Measurements from ENCODE around the gene FOXR2. TPM values are rescaled to one million over a fixed set of nuclear protein-coding genes. Genes with fewer than 3 reads are reported as not detected.

FOXR2 gene
- polyA plus RNA-seq, 1 of the 3 experiments (the other 2 are of a cell fraction): 3.4 TPM

DNA sequence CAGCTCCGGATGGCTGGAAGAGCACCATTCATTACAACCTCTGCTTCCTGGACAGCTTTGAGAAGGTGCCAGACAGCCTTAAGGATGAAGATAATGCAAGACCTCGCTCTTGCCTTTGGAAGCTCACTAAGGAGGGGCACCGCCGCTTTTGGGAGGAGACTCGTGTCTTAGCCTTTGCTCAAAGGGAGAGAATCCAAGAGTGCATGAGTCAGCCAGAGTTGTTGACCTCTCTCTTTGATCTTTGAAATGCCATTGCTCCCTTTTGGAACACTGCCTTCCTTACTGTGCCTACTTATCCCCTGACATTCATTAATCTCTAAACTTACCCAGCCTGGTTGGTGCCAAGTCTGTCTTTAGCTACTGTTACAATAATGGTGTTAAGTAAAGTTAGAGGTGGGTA is 1.2 kb downstream of the FOXR2 start:
- H3K79me2 ChIP-seq (ENCODE audit: insufficient read depth): no peaks in the 10 kb centered on the region
- H3K27ac ChIP-seq (ENCODE audit: low read depth in 2 of 2, low read length in 1 of 2): no peak overlapping the region
- H3K4me1 ChIP-seq (ENCODE audit: control insufficient read depth in 1 of 2, insufficient read depth in 2 of 2, low read depth in 1 of 2, low read length in 1 of 2): no peaks in the 10 kb centered on the region
- no peak overlapping the region for H3K9ac ChIP-seq
- ChIA-PET POLR2A (no interaction called here), CTCF (no interaction called here)
- no peaks in the 10 kb centered on the region for H3F3A ChIP-seq (replicated peaks; ENCODE audit: insufficient read depth)
- H3K4me3 ChIP-seq (ENCODE audit: low read depth in 2 of 2, low read length in 1 of 2): no peak overlapping the region
- TF ChIP-seq ELF1 (IDR thresholded peaks at IDR 0.05) (no peak), YY1 (IDR thresholded peaks at IDR 0.05; ENCODE audit: low read depth) (no peak), RAD21 (IDR thresholded peaks at IDR 0.05; ENCODE audit: low read length) (no peak), RCOR1 (IDR thresholded peaks at IDR 0.05; ENCODE audit: low read length) (no peak), JUND (IDR thresholded peaks at IDR 0.05) (no peak), NFIC (IDR thresholded peaks at IDR 0.05; ENCODE audit: borderline replicate concordance) (no peak), MEF2A (IDR thresholded peaks at IDR 0.05; ENCODE audit: borderline replicate concordance, low read depth) (no peak)
- TF ChIP-seq, protein P1, sequence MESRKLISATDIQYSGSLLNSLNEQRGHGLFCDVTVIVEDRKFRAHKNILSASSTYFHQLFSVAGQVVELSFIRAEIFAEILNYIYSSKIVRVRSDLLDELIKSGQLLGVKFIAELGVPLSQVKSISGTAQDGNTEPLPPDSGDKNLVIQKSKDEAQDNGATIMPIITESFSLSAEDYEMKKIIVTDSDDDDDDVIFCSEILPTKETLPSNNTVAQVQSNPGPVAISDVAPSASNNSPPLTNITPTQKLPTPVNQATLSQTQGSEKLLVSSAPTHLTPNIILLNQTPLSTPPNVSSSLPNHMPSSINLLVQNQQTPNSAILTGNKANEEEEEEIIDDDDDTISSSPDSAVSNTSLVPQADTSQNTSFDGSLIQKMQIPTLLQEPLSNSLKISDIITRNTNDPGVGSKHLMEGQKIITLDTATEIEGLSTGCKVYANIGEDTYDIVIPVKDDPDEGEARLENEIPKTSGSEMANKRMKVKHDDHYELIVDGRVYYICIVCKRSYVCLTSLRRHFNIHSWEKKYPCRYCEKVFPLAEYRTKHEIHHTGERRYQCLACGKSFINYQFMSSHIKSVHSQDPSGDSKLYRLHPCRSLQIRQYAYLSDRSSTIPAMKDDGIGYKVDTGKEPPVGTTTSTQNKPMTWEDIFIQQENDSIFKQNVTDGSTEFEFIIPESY (IDR thresholded peaks at IDR 0.05; ENCODE audit: borderline replicate concordance, low read depth): no peak
- TF ChIP-seq, protein P2, sequence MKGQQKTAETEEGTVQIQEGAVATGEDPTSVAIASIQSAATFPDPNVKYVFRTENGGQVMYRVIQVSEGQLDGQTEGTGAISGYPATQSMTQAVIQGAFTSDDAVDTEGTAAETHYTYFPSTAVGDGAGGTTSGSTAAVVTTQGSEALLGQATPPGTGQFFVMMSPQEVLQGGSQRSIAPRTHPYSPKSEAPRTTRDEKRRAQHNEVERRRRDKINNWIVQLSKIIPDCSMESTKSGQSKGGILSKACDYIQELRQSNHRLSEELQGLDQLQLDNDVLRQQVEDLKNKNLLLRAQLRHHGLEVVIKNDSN (IDR thresholded peaks at IDR 0.05; ENCODE audit: borderline replicate concordance, low read depth): no peak
- no peaks in the 10 kb centered on the region for H3K9me3 ChIP-seq
- 40% methylated on average over 5 of the region's 5 CpGs for WGBS (ENCODE audit: low lambda C conversion rate)
- H2AFZ ChIP-seq (ENCODE audit: low read depth): no peak overlapping the region
- H4K20me1 ChIP-seq (ENCODE audit: insufficient read depth): no peaks in the 10 kb centered on the region
- DNase-seq: no peak
- H3K4me2 ChIP-seq: no peak overlapping the region
- H3K9me2 ChIP-seq: no peaks in the 10 kb centered on the region
- H3K36me3 ChIP-seq (replicated peaks in 1 of 2; ENCODE audit: control insufficient read depth in 1 of 2, insufficient read depth in 2 of 2, low read length in 1 of 2): no peaks in the 10 kb centered on the region
- no peaks in the 10 kb centered on the region for H3K27me3 ChIP-seq (ENCODE audit: insufficient read depth)

DNA sequence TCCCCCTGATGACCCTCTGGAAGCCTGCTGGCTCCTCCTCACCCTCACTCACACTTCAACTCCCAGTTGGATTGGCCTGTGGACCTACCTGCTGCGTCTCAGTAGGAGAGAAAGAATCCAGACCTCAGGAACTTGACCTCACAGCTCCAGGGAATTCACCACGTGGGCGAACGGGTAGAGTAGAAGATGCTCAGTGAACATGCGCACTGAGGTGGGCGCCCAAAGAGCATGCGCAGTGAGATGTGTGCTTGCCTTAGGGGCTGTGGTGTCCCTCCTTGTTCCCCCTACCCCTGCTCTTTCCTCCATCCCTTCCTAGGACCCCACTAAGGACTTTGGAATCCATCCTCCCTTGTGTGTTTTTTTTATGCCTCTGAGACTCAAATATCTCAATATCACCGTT is 12.9 kb downstream of the FOXR2 start:
- POLR2A ChIA-PET: no interaction called here
- CTCF ChIA-PET: interaction anchor here (0.7 kb wide), 1 partner anchor 11 kb away, joined by 3 read pairs; no protein-coding TSS in a partner anchor
- TF ChIP-seq RFX5 (IDR thresholded peaks at IDR 0.05; ENCODE audit: low read length): no peak
- no peak for TF ChIP-seq MXI1 (IDR thresholded peaks at IDR 0.05; ENCODE audit: low read depth, low read length)
- TF ChIP-seq SIN3A (IDR thresholded peaks at IDR 0.05; ENCODE audit: borderline replicate concordance, low read depth, low read length): no peak
- TF ChIP-seq TAF1 (IDR thresholded peaks at IDR 0.05; ENCODE audit: borderline replicate concordance, low read depth, low read length): no peak
- TF ChIP-seq CHD2 (IDR thresholded peaks at IDR 0.05; ENCODE audit: low read length, partially characterized antibody): no peak
- TF ChIP-seq FOSL2 (IDR thresholded peaks at IDR 0.05; ENCODE audit: borderline replicate concordance, low read depth): no peak
- no peak for DNase-seq
- no peak overlapping the region for H2AFZ ChIP-seq (ENCODE audit: low read depth)
- no peak overlapping the region for H3K4me3 ChIP-seq (ENCODE audit: low read depth in 2 of 2, low read length in 1 of 2)
- 27% methylated on average over 2 of the region's 8 CpGs for WGBS (ENCODE audit: low lambda C conversion rate)
- no peaks in the 10 kb centered on the region for H3K9me2 ChIP-seq
- H3K9me3 ChIP-seq: no peaks in the 10 kb centered on the region
- H3K27me3 ChIP-seq (ENCODE audit: insufficient read depth): no peaks in the 10 kb centered on the region
- no peaks in the 10 kb centered on the region for H4K20me1 ChIP-seq (ENCODE audit: insufficient read depth)
- no peak overlapping the region for H3K27ac ChIP-seq (ENCODE audit: low read depth in 2 of 2, low read length in 1 of 2)
- no peaks in the 10 kb centered on the region for H3K4me1 ChIP-seq (ENCODE audit: control insufficient read depth in 1 of 2, insufficient read depth in 2 of 2, low read depth in 1 of 2, low read length in 1 of 2)
- H3K9ac ChIP-seq: no peak overlapping the region
- no peak overlapping the region for H3K4me2 ChIP-seq
- no peaks in the 10 kb centered on the region for H3F3A ChIP-seq (replicated peaks; ENCODE audit: insufficient read depth)
- no peaks in the 10 kb centered on the region for H3K79me2 ChIP-seq (ENCODE audit: insufficient read depth)
- no peaks in the 10 kb centered on the region for H3K36me3 ChIP-seq (replicated peaks in 1 of 2; ENCODE audit: control insufficient read depth in 1 of 2, insufficient read depth in 2 of 2, low read length in 1 of 2)
